IMR-90 (cell line): ENCODE results near the gene RNF112. TPM values are rescaled to one million over a fixed set of nuclear protein-coding genes. Genes with fewer than 3 reads are reported as not detected.

ENCODE experiments used
- ATAC-seq: fragments of 200-7000 bp; cut with Tn5 transposase; 2 replicates; pipeline ENCODE4 v1.9.1; 2020; ENCODE audit warnings: low read depth, mild to moderate bottlenecking, moderate library complexity
- BruUV-seq: library from RNA; stranded (reverse); fragments of 400-500 nt; replicated peaks from 2 replicates; lab custom pipeline; 2021; lab: Mats Ljungman, UMichigan
- CTCF ChIA-PET: fragments of 300-600 bp; formaldehyde crosslinking; extraction: SDS; loops from one replicate; lab custom pipeline; 2021; ENCODE audit warnings: antibody characterized with exemption; lab: Yijun Ruan, JAX
- POLR2A ChIA-PET: fragments of 300-600 bp; sonication (Branson Sonifier 250); formaldehyde crosslinking; loops from one replicate; lab custom pipeline; 2022; ENCODE audit warnings: antibody characterized with exemption; ENCODE audit not compliant: unreplicated experiment; lab: Charles Lee
- DNase-seq: peaks from one replicate; pipeline ENCODE4 v3.0.0; 2013
- H2AFZ ChIP-seq: replicated peaks from 2 replicates; pipeline ENCODE3; 2013; ENCODE audit warnings: low read length, mild to moderate bottlenecking; ENCODE audit not compliant: poor library complexity
- H2AK5ac ChIP-seq: 2 replicates; pipeline ENCODE4 v1.6.1; 2013; ENCODE audit warnings: low read depth, low read length, inconsistent platforms
- H2AK9ac ChIP-seq: replicated peaks from 2 replicates; pipeline ENCODE3; 2013; ENCODE audit warnings: mild to moderate bottlenecking, low read depth, low read length, moderate library complexity; ENCODE audit not compliant: poor library complexity
- H2BK120ac ChIP-seq: 2 replicates; pipeline ENCODE4 v1.6.1; 2013; ENCODE audit warnings: low read depth, low read length, inconsistent platforms
- H2BK15ac ChIP-seq: 3 replicates; pipeline ENCODE4 v1.6.1; 2013; ENCODE audit warnings: low read depth, low read length, inconsistent platforms
- H2BK20ac ChIP-seq: 2 replicates; pipeline ENCODE4 v1.6.1; 2013; ENCODE audit warnings: low read depth, mild to moderate bottlenecking, inconsistent platforms, low read length, moderate library complexity
- H2BK5ac ChIP-seq: 2 replicates; pipeline ENCODE4 v1.6.1; 2013; ENCODE audit warnings: mild to moderate bottlenecking, low read depth, low read length, inconsistent platforms; ENCODE audit not compliant: poor library complexity, severe bottlenecking
- H3K14ac ChIP-seq: replicated peaks from 2 replicates; pipeline ENCODE4 v1.6.1; 2013; ENCODE audit warnings: low read depth, low read length, inconsistent platforms
- H3K18ac ChIP-seq: 2 replicates; pipeline ENCODE4 v1.6.1; 2013; ENCODE audit warnings: low read depth, low read length, control low read depth
- H3K23ac ChIP-seq: 2 replicates; pipeline ENCODE4 v1.6.1; 2013; ENCODE audit warnings: low read depth, low read length, inconsistent platforms
- H3K27ac ChIP-seq: 2 replicates; pipeline ENCODE4 v1.5.1; 2013; ENCODE audit warnings: mild to moderate bottlenecking, control low read depth, low read length; ENCODE audit not compliant: insufficient read depth
- H3K27me3 ChIP-seq: 2 replicates; pipeline ENCODE4 v1.6.1; 2013; ENCODE audit warnings: low read length; ENCODE audit not compliant: control insufficient read depth, insufficient read depth
- H3K36me3 ChIP-seq: 2 replicates; pipeline ENCODE4 v1.6.1; 2013; ENCODE audit warnings: low read length, mixed read lengths; ENCODE audit not compliant: control insufficient read depth, insufficient read depth
- H3K4ac ChIP-seq: 2 replicates; pipeline ENCODE4 v1.6.1; 2013; ENCODE audit warnings: low read depth, low read length, inconsistent platforms
- H3K4me1 ChIP-seq: 2 replicates; pipeline ENCODE4 v1.6.1; 2013; ENCODE audit warnings: low read length, mixed read lengths; ENCODE audit not compliant: control insufficient read depth, insufficient read depth
- H3K4me2 ChIP-seq: 2 replicates; pipeline ENCODE4 v1.6.1; 2013; ENCODE audit warnings: low read depth, mild to moderate bottlenecking, control low read depth, low read length, moderate library complexity
- H3K4me3 ChIP-seq: 2 replicates; pipeline ENCODE4 v1.5.1; 2013; ENCODE audit warnings: low read depth, mild to moderate bottlenecking, control low read depth, low read length, moderate library complexity; ENCODE audit not compliant: insufficient read depth
- H3K56ac ChIP-seq: 2 replicates; pipeline ENCODE4 v1.6.1; 2013; ENCODE audit warnings: low read length, inconsistent platforms; ENCODE audit not compliant: insufficient read depth; ENCODE audit errors: extremely low read depth
- H3K79me1 ChIP-seq, 2 experiments: 2 replicates each; pipeline ENCODE4 v1.6.1; 2013; ENCODE audit warnings: low read length in 2 of 2, inconsistent platforms in 1 of 2, low read depth in 1 of 2
- H3K9ac ChIP-seq: 2 replicates; pipeline ENCODE4 v1.6.1; 2013; ENCODE audit warnings: low read depth, low read length, control low read depth
- H3K9me1 ChIP-seq: 2 replicates; pipeline ENCODE4 v1.6.1; 2013; ENCODE audit warnings: low read length, inconsistent platforms; ENCODE audit not compliant: insufficient read depth
- H3K9me3 ChIP-seq: 2 replicates; pipeline ENCODE4 v1.6.1; 2013; ENCODE audit warnings: low read length; ENCODE audit not compliant: control insufficient read depth, insufficient read depth
- H4K20me1 ChIP-seq: 2 replicates; pipeline ENCODE4 v1.6.1; 2013; ENCODE audit warnings: low read length, inconsistent platforms; ENCODE audit not compliant: insufficient read depth
- H4K5ac ChIP-seq: 2 replicates; pipeline ENCODE4 v1.6.1; 2013; ENCODE audit warnings: mild to moderate bottlenecking, low read depth, low read length, control low read depth
- H4K8ac ChIP-seq, 2 experiments: 2 replicates each; pipeline ENCODE4 v1.6.1; 2013; ENCODE audit warnings: low read depth in 2 of 2, low read length in 2 of 2, control low read depth in 1 of 2, inconsistent platforms in 1 of 2
- H4K91ac ChIP-seq: 2 replicates; pipeline ENCODE4 v1.6.1; 2013; ENCODE audit warnings: low read depth, low read length, inconsistent platforms; ENCODE audit not compliant: insufficient read depth
- BHLHE40 ChIP-seq: fragments of 150-350 bp; IDR thresholded peaks from 2 replicates; pipeline ENCODE4 v1.6.1; 2016; ENCODE audit warnings: mild to moderate bottlenecking, low read depth, low read length
- CEBPB ChIP-seq: IDR thresholded peaks from 2 replicates; pipeline ENCODE4 v1.6.1; 2012; ENCODE audit warnings: low read depth, low read length, improper control_type of control experiment
- CTCF ChIP-seq: conservative IDR thresholded peaks from 2 replicates; pipeline ENCODE4 v1.5.1; 2012; ENCODE audit warnings: mild to moderate bottlenecking, low read depth, low read length, improper control_type of control experiment
- ELK1 ChIP-seq: fragments of 150-350 bp; IDR thresholded peaks from 2 replicates; pipeline ENCODE4 v1.6.1; 2016; ENCODE audit warnings: low read depth, mild to moderate bottlenecking, low read length, moderate library complexity, borderline replicate concordance
- FOS ChIP-seq: fragments of 150-350 bp; IDR thresholded peaks from 2 replicates; pipeline ENCODE4 v1.6.1; 2016; ENCODE audit warnings: low read depth, low read length
- MAFK ChIP-seq: IDR thresholded peaks from 2 replicates; pipeline ENCODE4 v1.6.1; 2012; ENCODE audit warnings: low read depth, low read length, improper control_type of control experiment
- MAZ ChIP-seq: IDR thresholded peaks from 2 replicates; pipeline ENCODE4 v1.6.1; 2012; ENCODE audit warnings: low read depth, mild to moderate bottlenecking, low read length, improper control_type of control experiment, moderate library complexity, borderline replicate concordance
- MXI1 ChIP-seq: IDR thresholded peaks from 2 replicates; pipeline ENCODE4 v1.6.1; 2012; ENCODE audit warnings: low read depth, mild to moderate bottlenecking, low read length, moderate library complexity, borderline replicate concordance
- NFE2L2 ChIP-seq: fragments of 150-350 bp; IDR thresholded peaks from 2 replicates; pipeline ENCODE4 v1.6.1; 2016; ENCODE audit warnings: low read depth, mild to moderate bottlenecking, low read length
- POLR2A ChIP-seq: IDR thresholded peaks from 2 replicates; pipeline ENCODE4 v1.6.1; 2012; ENCODE audit warnings: mild to moderate bottlenecking, low read depth, low read length
- RAD21 ChIP-seq: IDR thresholded peaks from 2 replicates; pipeline ENCODE4 v1.6.1; 2012; ENCODE audit warnings: low read length, improper control_type of control experiment
- SMC3 ChIP-seq: fragments of 150-350 bp; IDR thresholded peaks from 2 replicates; pipeline ENCODE4 v1.6.1; 2016; ENCODE audit warnings: low read depth, mild to moderate bottlenecking, antibody characterized with exemption, low read length, moderate library complexity
- USF2 ChIP-seq: fragments of 150-350 bp; IDR thresholded peaks from 2 replicates; pipeline ENCODE4 v1.6.1; 2017; ENCODE audit warnings: mild to moderate bottlenecking, antibody characterized with exemption, low read length, low read depth
- WGBS, 2 experiments: methylation state at CpG; one replicate each; pipeline versions ENCODE4 v1.1.5 to v1.1.7; 2013; ENCODE audit warnings: missing lambda C conversion rate in 2 of 2; ENCODE audit not compliant: insufficient read length in 1 of 2; ENCODE audit errors: extremely low coverage in 2 of 2; 5-methylcytosine and 5-hydroxymethylcytosine counted together
- dilution Hi-C: fragments of 300-500 bp; cut with HindIII; formaldehyde crosslinking; loops from one replicate; pipeline ENCODE4 v1.14.3; 2018; ENCODE audit warnings: low sequenced_read_pairs; ENCODE audit not compliant: unreplicated experiment
- in situ Hi-C: fragments of 300-500 bp; cut with MboI; formaldehyde crosslinking; loops from 3 replicates; pipeline ENCODE4 v1.14.3; 2019; ENCODE audit warnings: low sequenced_read_pairs, inconsistent platforms, mixed read lengths
- intact Hi-C: fragments of 100-400 bp; cut with micrococcal nuclease; formaldehyde crosslinking; loops from 2 replicates; pipeline ENCODE4 v1.10.0; 2022
- polyA plus RNA-seq, 3 experiments: library from polyadenylated mRNA; depleted of rRNA; stranded (reverse); fragments of >200 nt; gene quantifications; 2 replicates each; pipeline ENCODE4 v1.2.3, GENCODE V29; 2012; ENCODE audit warnings: low replicate concordance in 1 of 3
- total RNA-seq: library from RNA; depleted of rRNA; stranded (reverse); fragments of >200 nt; gene quantifications from 2 replicates; pipeline ENCODE4 v1.2.3, GENCODE V29; 2012

RNF112 gene
- total and polyA plus RNA-seq, 2 of the 4 experiments (the other 2 are of a cell fraction): 2.5 to 5.7 TPM

GRCh38 chr17:19381741-19382444, 29.1 kb upstream of the RNF112 start:
- TF ChIP-seq POLR2A (no peak), MAFK (no peak), MXI1 (no peak), ELK1 (no peak), USF2 (no peak), SMC3 (no peak), NFE2L2 (no peak), BHLHE40 (no peak), CTCF (no peak), MAZ (no peak), FOS (no peak), CEBPB (no peak), RAD21 (no peak)
- Histone ChIP-seq H2BK15ac (no peak overlapping the region), H4K8ac (no peak overlapping the region), H3K4ac (no peak overlapping the region), H2BK120ac (no peak overlapping the region), H4K91ac (no peak overlapping the region), H2AFZ (no peak overlapping the region), H3K9ac (no peak overlapping the region), H3K79me1 (peaks cover 31 to 73% of the 10 kb centered on the region in 2 experiments), H3K27me3 (no peaks in the 10 kb centered on the region), H3K9me1 (peaks cover 39% of the 10 kb centered on the region), H3K56ac (no peak overlapping the region), H4K5ac (no peak overlapping the region), H3K18ac (no peak overlapping the region), H3K23ac (no peak overlapping the region), H3K9me3 (no peaks in the 10 kb centered on the region), H2AK5ac (no peak overlapping the region), H2BK5ac (no peak overlapping the region), H2AK9ac (no peak overlapping the region), H4K20me1 (peaks cover 36% of the 10 kb centered on the region), H3K4me2 (no peak overlapping the region), H3K14ac (no peak overlapping the region), H3K4me1 (peaks cover 38% of the 10 kb centered on the region), H3K27ac (no peak overlapping the region), H3K36me3 (peaks cover 60% of the 10 kb centered on the region), H2BK20ac (no peak overlapping the region), H3K4me3 (no peak overlapping the region)
- DNase-seq (no peak), ATAC-seq (no peak)
- ChIA-PET POLR2A (no interaction called here), CTCF (no interaction called here)
- WGBS, 2 experiments: 90% methylated on average over 26 of the region's 31 CpGs; no CpG with 5 or more reads in 1 of the 2 experiments
- intact Hi-C loops: loop anchor here (5.0 kb wide), 1 partner anchor 505 kb away; no protein-coding TSS in a partner anchor
- no TSS peak for BruUV-seq
- dilution Hi-C loops: no loop called here
- in situ Hi-C loops: no loop called here
